ELF-1 (cell line): ENCODE measurements around the gene WNT4.

Experiments
- DNase-seq: peaks from one replicate; pipeline ENCODE4 v3.0.0-alpha.2; 2016; ENCODE audit warnings: low read depth, low spot score

Gene WNT4

GRCh38 chr1:22163564-22163963 lies 20.7 kb upstream of the WNT4 start:
- DNase-seq: no peak

- no peak for DNase-seq
Measured at GRCh38 chr1:22163137-22163536, 20.2 kb upstream of the WNT4 start.

GRCh38 chr1:22159891-22160290 lies 17.0 kb upstream of the WNT4 start:
- DNase-seq: no peak

GRCh38 chr1:22158654-22159053 lies 15.8 kb upstream of the WNT4 start:
- DNase-seq: no peak

GRCh38 chr1:22157359-22157966 lies 14.6 kb upstream of the WNT4 start:
- no peak for DNase-seq

GRCh38 chr1:22155517-22155916 lies 12.6 kb upstream of the WNT4 start:
- no peak for DNase-seq

GRCh38 chr1:22154626-22155025 lies 11.7 kb upstream of the WNT4 start:
- DNase-seq: peak; percentile 34

GRCh38 chr1:22153660-22154437 lies 11.0 kb upstream of the WNT4 start:
- DNase-seq: no peak

- no peak for DNase-seq
Measured at GRCh38 chr1:22150923-22151322, 8.0 kb upstream of the WNT4 start.

- peak; percentile 79 for DNase-seq
Measured at GRCh38 chr1:22142315-22143064, 407 bp downstream of the WNT4 start.

GRCh38 chr1:22141554-22142314 lies 1.2 kb downstream of the WNT4 start:
- no peak for DNase-seq

- DNase-seq: peak; percentile 55
Measured at GRCh38 chr1:22140694-22141093, 2.2 kb downstream of the WNT4 start.

- no peak for DNase-seq
Measured at GRCh38 chr1:22139817-22140216, 3.1 kb downstream of the WNT4 start.

GRCh38 chr1:22139066-22139594 lies 3.8 kb downstream of the WNT4 start:
- DNase-seq: no peak

- DNase-seq: peak; percentile 80
Measured at GRCh38 chr1:22137004-22137720, 5.7 kb downstream of the WNT4 start.

GRCh38 chr1:22133931-22134324 lies 9.0 kb downstream of the WNT4 start:
- no peak for DNase-seq

- DNase-seq: no peak
Measured at GRCh38 chr1:22133247-22133930, 9.5 kb downstream of the WNT4 start.

GRCh38 chr1:22132517-22133235 lies 10.2 kb downstream of the WNT4 start:
- DNase-seq: no peak

GRCh38 chr1:22131875-22132486 lies 10.9 kb downstream of the WNT4 start:
- peak; percentile 81 for DNase-seq
